Panc1 (cell line): ENCODE data around the gene CHST4. TPM values are rescaled to one million over a fixed set of nuclear protein-coding genes. Genes with fewer than 3 reads are reported as not detected.

Experiments used
- ATAC-seq: fragments of 200-7000 bp; cut with Tn5 transposase; 2 replicates; pipeline ENCODE4 v1.9.1; 2020; ENCODE audit warnings: mild to moderate bottlenecking, moderate library complexity
- Bru-seq: library from RNA; stranded (reverse); fragments of 400-500 nt; gene quantifications from one replicate; lab custom pipeline; 2021; lab: Mats Ljungman, UMichigan
- BruChase-seq, 2 experiments: library from RNA; stranded (reverse); fragments of 400-500 nt; gene quantifications; one replicate each; lab custom pipeline; 2021; lab: Mats Ljungman, UMichigan
- BruUV-seq: library from RNA; stranded (reverse); fragments of 400-500 nt; replicated peaks from 2 replicates; lab custom pipeline; 2021; lab: Mats Ljungman, UMichigan
- CTCF ChIA-PET: fragments of 300-600 bp; sonication (Branson Sonifier 250); formaldehyde crosslinking; loops from one replicate; lab custom pipeline; 2022; ENCODE audit warnings: antibody characterized with exemption; lab: Charles Lee
- POLR2A ChIA-PET: fragments of 300-600 bp; sonication (Branson Sonifier 250); formaldehyde crosslinking; loops from one replicate; lab custom pipeline; 2022; ENCODE audit warnings: antibody characterized with exemption; lab: Charles Lee
- DNase-seq: peaks from one replicate; pipeline ENCODE4 v3.0.0-alpha.2; 2010; ENCODE audit warnings: low read depth, low spot score
- H3K27ac ChIP-seq: 2 replicates; pipeline ENCODE4 v1.5.1; 2011; ENCODE audit warnings: mild to moderate bottlenecking, low read length, inconsistent platforms
- H3K27me3 ChIP-seq: fragments of 200-500 bp; sonication (Bioruptor generic); 2 replicates; pipeline ENCODE4 v1.6.0; 2014; ENCODE audit warnings: low read length, inconsistent platforms; ENCODE audit not compliant: control insufficient read depth, insufficient read depth
- H3K36me3 ChIP-seq: fragments of 200-500 bp; sonication (Bioruptor generic); 2 replicates; pipeline ENCODE4 v1.5.1; 2014; ENCODE audit warnings: inconsistent platforms, mild to moderate bottlenecking, low read length, moderate library complexity; ENCODE audit not compliant: control insufficient read depth, insufficient read depth
- H3K4me1 ChIP-seq: 2 replicates; pipeline ENCODE4 v1.5.1; 2011; ENCODE audit warnings: inconsistent platforms, mild to moderate bottlenecking, low read length, moderate library complexity; ENCODE audit not compliant: control insufficient read depth, insufficient read depth
- H3K4me3 ChIP-seq, 2 experiments: 2 replicates each; pipeline ENCODE4 v1.5.1; 2011 to 2012; ENCODE audit warnings: low read depth in 2 of 2, low read length in 2 of 2, mild to moderate bottlenecking in 2 of 2, inconsistent platforms in 1 of 2, moderate library complexity in 1 of 2
- H3K9me3 ChIP-seq: fragments of 200-500 bp; sonication (Bioruptor generic); 2 replicates; pipeline ENCODE4 v1.5.1; 2014; ENCODE audit warnings: low read depth, mild to moderate bottlenecking, inconsistent platforms, low read length, moderate library complexity; ENCODE audit not compliant: control insufficient read depth, insufficient read depth
- POLR2AphosphoS5 ChIP-seq: IDR thresholded peaks from 2 replicates; pipeline ENCODE4 v1.6.1; 2012; ENCODE audit warnings: mild to moderate bottlenecking, low read depth, low read length, moderate library complexity
- SIN3A ChIP-seq: IDR thresholded peaks from 2 replicates; pipeline ENCODE4 v1.6.1; 2012; ENCODE audit warnings: low read depth, mild to moderate bottlenecking, low read length, moderate library complexity, borderline replicate concordance; ENCODE audit not compliant: insufficient read depth
- in situ Hi-C: cut with HindIII; loops from 2 replicates; pipeline ENCODE4 v1.10.0; 2016; ENCODE audit warnings: low sequenced_read_pairs, low pct_unique_long_range_greater_than_20kb
- intact Hi-C: fragments of 100-400 bp; cut with micrococcal nuclease; formaldehyde crosslinking; loops from one replicate; pipeline ENCODE4 v1.10.0; 2022; ENCODE audit not compliant: unreplicated experiment
- long read RNA-seq: library from polyadenylated mRNA; unstranded; transcript quantifications from one replicate; pipeline ENCODE4 v2.0.0, GENCODE V29; 2021; ENCODE audit not compliant: unreplicated experiment
- polyA plus RNA-seq: library from polyadenylated mRNA; unstranded; fragments of >200 nt; gene quantifications from one replicate; pipeline ENCODE4 v1.2.1, GENCODE V29; 2012; ENCODE audit warnings: missing spikeins; ENCODE audit not compliant: insufficient read length
- total RNA-seq: library from RNA; stranded (reverse); gene quantifications from one replicate; pipeline ENCODE4 v1.2.1, GENCODE V29; 2021; ENCODE audit not compliant: unreplicated experiment
- TF ChIP-seq, protein P1 (sequence below), 2 experiments: IDR thresholded peaks; 2 replicates each; pipeline ENCODE4 v1.6.1; 2011 to 2012; ENCODE audit warnings: low read depth in 2 of 2, control low read depth in 1 of 2, low read length in 1 of 2, mild to moderate bottlenecking in 1 of 2, moderate library complexity in 1 of 2; ENCODE audit not compliant: insufficient read depth in 1 of 2
- TF ChIP-seq, protein P2 (sequence below): fragments of 450-650 bp; IDR thresholded peaks from 2 replicates; pipeline ENCODE4 v1.5.1; 2017; ENCODE audit warnings: mild to moderate bottlenecking

CHST4 gene
- total RNA-seq (1.1 TPM), Bru-seq, nascent RNA (percentile 24 among the genes with signal in this experiment), BruChase-seq, experiment 1, labeled RNA remaining after a 2-hour chase (percentile 31 among the genes with signal in this experiment), BruChase-seq, experiment 2, labeled RNA remaining after a 6-hour chase (percentile 27 among the genes with signal in this experiment)
- polyA plus RNA-seq: not detected
- long read RNA-seq, partial matches to known transcripts: 1 of 1 reads
- long read RNA-seq, other reads (novel, unspliced or antisense): 0 of 1 reads

DNA sequence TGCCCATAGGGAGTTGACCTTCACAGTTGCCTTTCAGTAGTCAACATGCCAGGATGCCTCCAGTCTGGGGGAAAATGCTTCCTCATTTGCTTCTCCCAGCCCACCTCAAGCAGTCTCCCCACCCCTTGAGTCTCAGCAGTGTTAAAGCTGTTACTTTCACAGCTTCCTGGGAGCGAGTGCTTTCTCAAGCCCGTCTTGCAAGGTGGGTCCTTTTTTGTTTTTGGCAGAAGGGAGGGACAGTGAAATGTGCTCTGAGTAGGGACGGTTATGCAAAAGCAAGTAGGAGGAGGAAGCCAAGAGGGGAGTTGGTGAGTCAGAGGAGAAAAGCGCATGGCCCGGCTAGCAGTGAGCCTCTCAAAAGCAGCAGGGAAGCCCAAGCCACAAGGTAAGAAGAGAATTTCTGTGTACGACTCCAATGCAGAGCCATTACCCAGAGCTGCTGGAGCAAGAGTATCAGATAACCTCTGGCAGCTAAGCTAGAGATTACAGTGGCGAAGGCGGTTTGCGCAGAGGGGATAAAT is at the start of gene CHST4:
Gene CHST4, plus strand, starts transcription at position 316 of the 521 bp plus-strand sequence. CDS start 10,252 bp downstream, outside the sequence.
- ATAC-seq (peak; percentile 69), DNase-seq (no peak)
- intact Hi-C loops (no loop called here), in situ Hi-C loops (no loop called here)
- BruUV-seq: no TSS peak
- Histone ChIP-seq H3K4me3 (peak within 1 kb of the TSS; percentile 4 to 14; a peak in 1 of 4 replicates), H3K27me3 (no peaks in the 10 kb centered on the region), H3K9me3 (no peaks in the 10 kb centered on the region), H3K27ac (peak within 1 kb of the TSS; percentile 71), H3K36me3 (no peaks in the 10 kb centered on the region), H3K4me1 (peaks cover 12% of the 10 kb centered on the region)
- POLR2A ChIA-PET: no interaction called here
- CTCF ChIA-PET: no interaction called here
- TF ChIP-seq, protein P1, sequence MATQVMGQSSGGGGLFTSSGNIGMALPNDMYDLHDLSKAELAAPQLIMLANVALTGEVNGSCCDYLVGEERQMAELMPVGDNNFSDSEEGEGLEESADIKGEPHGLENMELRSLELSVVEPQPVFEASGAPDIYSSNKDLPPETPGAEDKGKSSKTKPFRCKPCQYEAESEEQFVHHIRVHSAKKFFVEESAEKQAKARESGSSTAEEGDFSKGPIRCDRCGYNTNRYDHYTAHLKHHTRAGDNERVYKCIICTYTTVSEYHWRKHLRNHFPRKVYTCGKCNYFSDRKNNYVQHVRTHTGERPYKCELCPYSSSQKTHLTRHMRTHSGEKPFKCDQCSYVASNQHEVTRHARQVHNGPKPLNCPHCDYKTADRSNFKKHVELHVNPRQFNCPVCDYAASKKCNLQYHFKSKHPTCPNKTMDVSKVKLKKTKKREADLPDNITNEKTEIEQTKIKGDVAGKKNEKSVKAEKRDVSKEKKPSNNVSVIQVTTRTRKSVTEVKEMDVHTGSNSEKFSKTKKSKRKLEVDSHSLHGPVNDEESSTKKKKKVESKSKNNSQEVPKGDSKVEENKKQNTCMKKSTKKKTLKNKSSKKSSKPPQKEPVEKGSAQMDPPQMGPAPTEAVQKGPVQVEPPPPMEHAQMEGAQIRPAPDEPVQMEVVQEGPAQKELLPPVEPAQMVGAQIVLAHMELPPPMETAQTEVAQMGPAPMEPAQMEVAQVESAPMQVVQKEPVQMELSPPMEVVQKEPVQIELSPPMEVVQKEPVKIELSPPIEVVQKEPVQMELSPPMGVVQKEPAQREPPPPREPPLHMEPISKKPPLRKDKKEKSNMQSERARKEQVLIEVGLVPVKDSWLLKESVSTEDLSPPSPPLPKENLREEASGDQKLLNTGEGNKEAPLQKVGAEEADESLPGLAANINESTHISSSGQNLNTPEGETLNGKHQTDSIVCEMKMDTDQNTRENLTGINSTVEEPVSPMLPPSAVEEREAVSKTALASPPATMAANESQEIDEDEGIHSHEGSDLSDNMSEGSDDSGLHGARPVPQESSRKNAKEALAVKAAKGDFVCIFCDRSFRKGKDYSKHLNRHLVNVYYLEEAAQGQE (IDR thresholded peaks at IDR 0.05; ENCODE audit: insufficient read depth in 1 of 2, low read depth in 2 of 2, low read length in 1 of 2): no peak
- TF ChIP-seq SIN3A (no peak), POLR2AphosphoS5 (no peak)
- TF ChIP-seq, protein P2, sequence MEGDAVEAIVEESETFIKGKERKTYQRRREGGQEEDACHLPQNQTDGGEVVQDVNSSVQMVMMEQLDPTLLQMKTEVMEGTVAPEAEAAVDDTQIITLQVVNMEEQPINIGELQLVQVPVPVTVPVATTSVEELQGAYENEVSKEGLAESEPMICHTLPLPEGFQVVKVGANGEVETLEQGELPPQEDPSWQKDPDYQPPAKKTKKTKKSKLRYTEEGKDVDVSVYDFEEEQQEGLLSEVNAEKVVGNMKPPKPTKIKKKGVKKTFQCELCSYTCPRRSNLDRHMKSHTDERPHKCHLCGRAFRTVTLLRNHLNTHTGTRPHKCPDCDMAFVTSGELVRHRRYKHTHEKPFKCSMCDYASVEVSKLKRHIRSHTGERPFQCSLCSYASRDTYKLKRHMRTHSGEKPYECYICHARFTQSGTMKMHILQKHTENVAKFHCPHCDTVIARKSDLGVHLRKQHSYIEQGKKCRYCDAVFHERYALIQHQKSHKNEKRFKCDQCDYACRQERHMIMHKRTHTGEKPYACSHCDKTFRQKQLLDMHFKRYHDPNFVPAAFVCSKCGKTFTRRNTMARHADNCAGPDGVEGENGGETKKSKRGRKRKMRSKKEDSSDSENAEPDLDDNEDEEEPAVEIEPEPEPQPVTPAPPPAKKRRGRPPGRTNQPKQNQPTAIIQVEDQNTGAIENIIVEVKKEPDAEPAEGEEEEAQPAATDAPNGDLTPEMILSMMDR: no peak

DNA sequence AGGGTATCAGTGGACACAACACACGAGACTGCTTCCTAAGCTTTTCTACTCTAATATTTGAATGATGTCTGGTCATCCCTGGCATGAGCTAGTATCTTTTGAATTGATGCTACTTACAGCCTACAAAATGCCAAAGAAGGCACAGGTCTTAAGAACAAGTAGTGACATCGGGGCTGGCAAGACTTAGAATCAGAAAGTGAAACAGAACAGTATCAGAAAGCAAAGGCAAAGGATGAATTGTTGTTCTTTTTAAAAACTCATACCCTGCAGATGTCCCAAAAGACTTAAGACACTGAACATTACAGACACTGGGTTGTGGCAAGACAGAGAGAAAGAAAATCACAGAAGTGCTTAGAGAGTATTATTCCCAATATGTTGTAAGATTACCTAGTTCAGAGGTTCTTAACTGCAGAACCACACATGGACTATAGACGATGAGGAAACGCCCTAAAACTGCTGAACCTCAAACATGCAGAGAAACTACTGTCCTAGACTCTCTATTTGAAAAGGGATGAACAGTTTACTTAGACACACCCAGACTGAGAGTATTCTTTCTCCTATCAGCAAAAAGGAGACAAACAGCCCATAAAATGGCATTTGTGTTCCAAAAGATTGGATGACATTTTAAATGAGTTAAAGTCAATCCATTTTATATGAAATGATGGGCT is 49.6 kb upstream of the CHST4 start:
- Histone ChIP-seq H3K4me1 (no peaks in the 10 kb centered on the region), H3K27ac (no peak overlapping the region), H3K27me3 (no peaks in the 10 kb centered on the region), H3K4me3 (no peak overlapping the region), H3K36me3 (no peaks in the 10 kb centered on the region; the same call in 1 of the 2 replicates), H3K9me3 (peaks cover 6% of the 10 kb centered on the region; the same call in 1 of the 2 replicates)
- ChIA-PET POLR2A (no interaction called here), CTCF (no interaction called here)
- in situ Hi-C loops: no loop called here
- DNase-seq (no peak), ATAC-seq (no peak)
- no peak for TF ChIP-seq SIN3A
- intact Hi-C loops: no loop called here
- no TSS peak for BruUV-seq
